K562 (cell line): ENCODE results near the gene C1orf167. TPM values are rescaled to one million over a fixed set of nuclear protein-coding genes. Genes with fewer than 3 reads are reported as not detected.

Experiments used
- CTCF ChIP-seq, 3 experiments: IDR thresholded peaks in 2 of 3; conservative IDR thresholded peaks in 1 of 3; 2 replicates each; pipeline ENCODE4 v1.5.1; 2011 to 2012; ENCODE audit warnings: low read length in 3 of 3, mild to moderate bottlenecking in 3 of 3, control low read depth in 2 of 3, improper control_type of control experiment in 1 of 3, inconsistent platforms in 1 of 3, low read depth in 1 of 3, mixed read lengths in 1 of 3, moderate library complexity in 1 of 3; ENCODE audit not compliant: insufficient read depth in 2 of 3
- DLX4 ChIP-seq: fragments of 250-450 bp; sonication (Bioruptor Pico); IDR thresholded peaks from 2 replicates; pipeline ENCODE4 v1.6.1; 2021; ENCODE audit warnings: mild to moderate bottlenecking
- DMBX1 ChIP-seq: fragments of 250-450 bp; sonication (Bioruptor Pico); IDR thresholded peaks from 2 replicates; pipeline ENCODE4 v1.8.0; 2022; ENCODE audit warnings: inconsistent platforms, mild to moderate bottlenecking, moderate library complexity, borderline replicate concordance
- ESRRB ChIP-seq: fragments of 250-450 bp; sonication (Bioruptor Pico); IDR thresholded peaks from 2 replicates; pipeline ENCODE4 v1.5.0; 2020; ENCODE audit warnings: mild to moderate bottlenecking, moderate library complexity, borderline replicate concordance
- LEF1 ChIP-seq: fragments of 450-650 bp; IDR thresholded peaks from 2 replicates; pipeline ENCODE4 v1.6.1; 2016; ENCODE audit warnings: mild to moderate bottlenecking
- NR2C2 ChIP-seq, 2 experiments: fragments of 200-800 bp in 1 of 2; sonication (Bioruptor generic) in 1 of 2; sonication (generic) in 1 of 2; formaldehyde crosslinking in 1 of 2; IDR thresholded peaks; 2 replicates each; pipeline versions ENCODE4 v1.6.1 to v1.8.0; 2016 to 2022; ENCODE audit warnings: mild to moderate bottlenecking in 1 of 2, missing compliant biosample characterization in 1 of 2, missing genetic modification characterization in 1 of 2, missing genetic modification reagents in 1 of 2
- POLR2AphosphoS2 ChIP-seq: IDR thresholded peaks from 2 replicates; pipeline ENCODE4 v1.6.1; 2012; ENCODE audit warnings: low read length, improper control_type of control experiment
- POLR2AphosphoS5 ChIP-seq: IDR thresholded peaks from 2 replicates; pipeline ENCODE4 v1.6.1; 2011; ENCODE audit warnings: mild to moderate bottlenecking, low read depth, low read length, moderate library complexity; ENCODE audit not compliant: control insufficient read depth, insufficient read depth
- SMAD4 ChIP-seq: fragments of 250-450 bp; sonication (Bioruptor Pico); conservative IDR thresholded peaks from 2 replicates; pipeline ENCODE4 v1.8.0; 2021; ENCODE audit warnings: inconsistent platforms, mild to moderate bottlenecking, moderate library complexity
- TAF7 ChIP-seq: fragments of 450-650 bp; IDR thresholded peaks from 2 replicates; pipeline ENCODE4 v1.6.1; 2016; ENCODE audit warnings: missing genetic modification characterization, missing compliant biosample characterization
- TEAD1 ChIP-seq, 2 experiments: fragments of 450-650 bp in 1 of 2; sonication (generic) in 1 of 2; formaldehyde crosslinking; IDR thresholded peaks; 2 replicates each; pipeline versions ENCODE4 v1.4.0 to v1.8.0; 2020 to 2022; ENCODE audit warnings: mild to moderate bottlenecking in 2 of 2, missing genetic modification reagents in 1 of 2
- XRCC5 ChIP-seq: fragments of 200-400 bp; formaldehyde crosslinking; IDR thresholded peaks from 2 replicates; pipeline ENCODE4 v1.6.1; 2017; ENCODE audit warnings: low read depth, mild to moderate bottlenecking, low read length
- ZBTB33 ChIP-seq: sonication (generic); formaldehyde crosslinking; IDR thresholded peaks from 2 replicates; pipeline ENCODE4 v1.8.1; 2023; ENCODE audit warnings: mild to moderate bottlenecking, missing genetic modification reagents
- ZFPM2 ChIP-seq: fragments of 250-450 bp; sonication (Bioruptor Pico); IDR thresholded peaks from 2 replicates; pipeline ENCODE4 v1.5.1; 2022; ENCODE audit warnings: mild to moderate bottlenecking
- ZNF184 ChIP-seq: sonication (generic); formaldehyde crosslinking; IDR thresholded peaks from 2 replicates; pipeline ENCODE4 v1.5.0; 2020; ENCODE audit warnings: missing genetic modification reagents
- ZNF253 ChIP-seq: fragments of 250-450 bp; sonication (Bioruptor Pico); conservative IDR thresholded peaks from 2 replicates; pipeline ENCODE4 v1.6.1; 2021; ENCODE audit warnings: mild to moderate bottlenecking
- ZNF583 ChIP-seq: fragments of 250-450 bp; sonication (Bioruptor Pico); IDR thresholded peaks from 2 replicates; pipeline ENCODE4 v1.4.0; 2020
- ZNF592 ChIP-seq: fragments of 450-650 bp; IDR thresholded peaks from 2 replicates; pipeline ENCODE4 v1.6.1; 2017; ENCODE audit warnings: antibody characterized with exemption, mild to moderate bottlenecking
- polyA plus RNA-seq, 8 experiments: library from polyadenylated mRNA; depleted of rRNA in 4 of 8; stranded (reverse) in 5 of 8; unstranded in 3 of 8; fragments of >200 nt; fragmentation: Nextera tagmentation in 2 of 8; fragmentation: Illumina TruSeq in 1 of 8; extraction: Ambion mirVana in 2 of 8; extraction: Trizol in 1 of 8; gene quantifications; 2 replicates each; pipeline versions ENCODE4 v1.2.1 to v1.2.3, GENCODE V29; 2011 to 2014; ENCODE audit warnings: inconsistent platforms in 1 of 8, missing spikeins in 1 of 8
- total RNA-seq, 7 experiments: library from RNA; depleted of rRNA in 6 of 7; stranded (reverse); fragments of >200 nt in 6 of 7; fragmentation: Illumina TruSeq in 2 of 7; extraction: Trizol in 2 of 7; gene quantifications; 2 replicates each; pipeline versions ENCODE4 v1.2.1 to v1.2.3, GENCODE V29; 2011 to 2021; ENCODE audit warnings: low replicate concordance in 1 of 7
- TF ChIP-seq, protein P1 (sequence below): sonication (generic); formaldehyde crosslinking; IDR thresholded peaks from 2 replicates; pipeline ENCODE4 v1.8.0; 2022; ENCODE audit warnings: mild to moderate bottlenecking, missing genetic modification reagents

The C1orf167 gene
- total and polyA plus RNA-seq, 9 of the 15 experiments (the other 6 are each of a cell fraction or from before 2014, with no cell fraction given), result 0.22 to 0.86 (median 0.31) TPM; not detected in 2

DNA sequence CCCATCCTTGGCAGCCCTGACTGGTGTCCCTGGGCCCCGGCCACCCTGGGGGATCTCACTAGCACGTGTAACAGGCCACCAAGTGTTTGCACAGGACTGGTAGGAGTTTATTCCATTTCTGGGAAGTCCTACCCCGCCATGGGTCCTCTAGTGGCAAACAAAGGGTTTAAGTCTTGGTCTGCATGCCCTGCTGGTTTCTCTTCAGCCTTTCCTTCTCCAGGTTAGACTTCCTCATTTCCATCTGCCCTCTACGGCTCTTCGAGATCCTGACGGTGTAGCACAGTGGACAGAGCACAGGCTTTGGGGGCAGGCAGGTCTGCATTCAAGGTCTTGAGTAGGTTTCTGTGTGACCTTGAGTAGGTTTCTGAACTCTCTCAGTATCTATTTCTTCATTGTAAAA lies 23.2 kb upstream of the C1orf167 start (continued):
- TF ChIP-seq, protein P1, sequence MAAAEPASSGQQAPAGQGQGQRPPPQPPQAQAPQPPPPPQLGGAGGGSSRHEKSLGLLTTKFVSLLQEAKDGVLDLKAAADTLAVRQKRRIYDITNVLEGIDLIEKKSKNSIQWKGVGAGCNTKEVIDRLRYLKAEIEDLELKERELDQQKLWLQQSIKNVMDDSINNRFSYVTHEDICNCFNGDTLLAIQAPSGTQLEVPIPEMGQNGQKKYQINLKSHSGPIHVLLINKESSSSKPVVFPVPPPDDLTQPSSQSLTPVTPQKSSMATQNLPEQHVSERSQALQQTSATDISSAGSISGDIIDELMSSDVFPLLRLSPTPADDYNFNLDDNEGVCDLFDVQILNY (CRISPR knock-in tag), result no peak
- TF ChIP-seq POLR2AphosphoS5 (no peak), LEF1 (no peak), TAF7 (tag) (no peak), ZNF184 (CRISPR knock-in tag) (no peak), ZFPM2 (CRISPR knock-in tag) (no peak), XRCC5 (no peak), ZBTB33 (CRISPR knock-in tag) (peak; percentile 91), DMBX1 (CRISPR knock-in tag) (0 out of 2 replicates have a peak, but pooled peaks have one; percentile 20), ZNF592 (peak; percentile 47; the same call in 1 of the 2 replicates), DLX4 (CRISPR knock-in tag) (no peak), ZNF583 (CRISPR knock-in tag) (no peak), SMAD4 (CRISPR knock-in tag) (0 out of 2 replicates have a peak, but pooled peaks have one; percentile 24), TEAD1 (CRISPR knock-in tag; IDR thresholded peaks at IDR 0.05) (no peak), POLR2AphosphoS2 (no peak), NR2C2 (CRISPR knock-in tag; IDR thresholded peaks at IDR 0.05) (no peak), NR2C2 (tag; IDR thresholded peaks at IDR 0.05) (no peak), CTCF (IDR thresholded peaks at IDR 0.05 in 2 of 3, conservative IDR thresholded peaks at IDR 0.05 in 1 of 3; ENCODE audit: insufficient read depth in 2 of 3, low read depth in 1 of 3, low read length in 3 of 3) (peak in 1 of 3 experiments; percentile 21; a peak in 1 of 6 replicates), ZNF253 (no peak), ESRRB (CRISPR knock-in tag) (no peak)
